SIG-M5 treated with dmso at 0.1 percent for 504 hours (cell line): ENCODE measurements around the gene TMEM25.
"Not testable (repeated sequence)": the region's sequence is repeated elsewhere in the genome, so short reads cannot be mapped to it uniquely, and the experiment has no call there.

ENCODE experiments used
- DNase-seq: peaks from one replicate; lab custom pipeline; 2025; ENCODE audit not compliant: unreplicated experiment; lab: John Stamatoyannopoulos, UW

Gene TMEM25

GRCh38 chr11:118530683-118531596, at the start of gene TMEM25:
TMEM25 (plus strand) TSS chr11:118531192; CDS start chr11:118531802, 610 bp downstream.
- DNase-seq: no peak

DNA sequence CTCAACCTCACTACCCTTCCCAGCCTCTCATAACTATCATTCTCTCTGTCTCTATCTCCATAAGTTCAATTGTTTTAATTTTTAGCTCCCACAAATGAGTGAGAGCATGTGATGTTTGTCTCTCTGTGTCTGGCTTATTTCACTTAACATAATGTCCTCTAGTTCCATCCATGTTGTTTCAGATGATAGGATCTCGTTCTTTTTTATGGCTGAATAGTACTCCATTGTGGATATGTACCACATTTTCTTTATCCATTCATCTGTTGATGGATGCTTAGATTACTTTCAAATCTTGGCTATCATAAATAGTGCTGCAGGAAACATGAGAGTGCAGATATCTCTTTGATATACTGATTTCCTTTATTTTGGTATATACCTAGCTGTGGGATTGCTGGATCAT, 49.8 kb upstream of the TMEM25 start:
- DNase-seq: not testable (repeated sequence)

- DNase-seq: no peak
Observed at GRCh38 chr11:118484405-118484804, 46.6 kb upstream of the TMEM25 start.

DNA sequence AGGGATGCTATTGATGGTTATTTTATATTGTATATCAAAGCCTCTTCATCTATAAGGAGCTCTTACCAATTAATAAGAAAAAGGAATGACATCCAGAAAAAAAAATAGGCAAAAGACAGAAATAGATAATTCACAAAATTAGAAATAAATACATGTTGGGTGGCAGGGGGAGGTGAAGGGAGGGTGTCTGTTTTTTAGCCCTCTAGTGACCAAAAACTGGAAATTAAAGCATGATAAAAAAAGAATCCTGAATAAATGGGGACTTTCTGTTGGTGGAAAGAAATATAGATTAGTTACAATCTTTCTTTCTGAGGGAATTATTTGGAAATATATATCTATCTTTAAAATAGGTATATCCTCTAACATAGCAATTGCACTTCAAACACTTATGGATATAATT, 45.7 kb upstream of the TMEM25 start:
- no peak for DNase-seq

- peak; percentile 87 for DNase-seq
Observed at GRCh38 chr11:118488480-118489109, 42.4 kb upstream of the TMEM25 start.

- DNase-seq: no peak
Observed at GRCh38 chr11:118491041-118491440, 40.0 kb upstream of the TMEM25 start.

DNA sequence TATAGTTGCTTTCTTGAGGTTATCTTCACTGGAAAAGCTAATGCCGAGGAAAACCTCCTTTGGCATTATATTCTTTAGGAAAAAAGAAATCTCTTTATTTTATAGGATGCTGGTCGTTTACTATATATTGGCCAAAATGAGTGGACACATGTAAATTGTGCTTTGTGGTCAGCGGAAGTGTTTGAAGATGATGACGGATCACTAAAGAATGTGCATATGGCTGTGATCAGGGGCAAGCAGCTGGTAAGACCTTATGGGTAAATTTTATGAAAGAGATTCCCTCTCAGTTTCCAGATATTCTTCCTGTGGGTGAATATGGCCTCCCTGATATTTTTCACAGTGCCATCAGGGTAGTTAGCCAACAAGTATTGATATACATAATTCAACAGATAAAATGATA, 33.2 kb upstream of the TMEM25 start:
- DNase-seq: no peak

- no peak for DNase-seq
Observed at GRCh38 chr11:118503216-118503615, 27.8 kb upstream of the TMEM25 start.

DNA sequence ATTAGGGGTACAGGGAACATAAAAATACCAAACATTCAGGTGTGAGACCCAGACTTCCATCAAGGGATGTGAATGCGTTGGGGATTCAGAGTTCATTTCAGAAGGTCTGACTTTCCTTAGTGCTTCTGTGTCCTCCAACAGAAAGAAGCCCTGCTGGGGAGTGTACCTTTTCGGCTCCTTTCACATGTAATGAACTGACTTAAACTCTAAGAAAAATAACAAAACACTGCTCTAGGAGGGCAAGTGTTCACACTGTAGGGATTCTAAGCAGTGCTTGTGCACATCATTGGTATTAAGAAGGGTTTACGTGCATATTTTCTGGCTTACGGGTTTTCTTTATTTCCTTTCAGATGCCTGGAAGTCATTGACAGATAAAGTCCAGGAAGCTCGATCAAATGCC, 19.4 kb upstream of the TMEM25 start:
- DNase-seq: no peak

DNA sequence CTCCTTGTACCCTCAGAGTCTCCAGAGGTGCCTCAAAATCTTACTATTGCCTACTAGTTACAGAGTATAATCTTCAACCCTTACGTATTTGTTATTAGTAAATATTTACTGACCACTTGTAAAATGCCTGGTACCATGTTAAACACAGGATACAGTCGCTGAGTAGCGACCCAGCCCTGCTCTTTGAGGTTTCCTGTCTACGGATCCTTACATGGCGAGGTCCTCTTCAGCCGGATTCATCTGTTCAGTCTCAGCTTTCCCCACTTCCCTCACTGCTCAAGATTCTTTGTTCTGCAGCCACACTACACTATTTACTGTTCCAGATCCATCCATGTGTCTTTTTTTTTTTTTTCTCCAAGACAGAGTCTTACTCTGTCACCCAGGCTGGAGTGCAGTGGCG, 16.9 kb upstream of the TMEM25 start:
- DNase-seq: no peak

GRCh38 chr11:118519549-118519948, 11.4 kb upstream of the TMEM25 start:
- no peak for DNase-seq

GRCh38 chr11:118521892-118522311, 9.1 kb upstream of the TMEM25 start:
- DNase-seq: no peak

GRCh38 chr11:118522571-118523072, 8.4 kb upstream of the TMEM25 start:
- peak; percentile 40 for DNase-seq

GRCh38 chr11:118524356-118524755, 6.6 kb upstream of the TMEM25 start:
- DNase-seq: no peak

- no peak for DNase-seq
Observed at GRCh38 chr11:118524757-118525470, 6.1 kb upstream of the TMEM25 start.

DNA sequence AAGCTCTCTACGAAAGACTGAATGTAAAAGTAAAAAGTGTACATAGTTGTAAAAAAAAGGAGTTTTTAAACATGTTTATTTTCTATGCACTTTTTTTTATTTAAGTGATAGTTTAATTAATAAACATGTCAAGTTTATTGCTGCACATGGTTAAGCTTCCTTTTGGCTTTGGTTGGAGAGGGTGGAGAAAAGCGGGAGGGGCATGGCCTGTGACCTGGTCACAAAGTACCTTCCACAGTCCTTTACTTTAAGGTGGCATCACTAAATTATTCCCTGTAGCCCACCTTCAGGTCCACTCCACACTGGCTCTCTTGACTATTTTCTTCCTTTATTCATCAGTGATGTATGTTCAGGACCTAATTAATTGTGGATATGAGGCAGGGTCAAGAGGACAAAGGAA, 4.3 kb upstream of the TMEM25 start:
- DNase-seq: no peak

GRCh38 chr11:118527109-118527508, 3.9 kb upstream of the TMEM25 start, which contains the start of gene TTC36:
TTC36 (plus strand) TSS chr11:118527474; CDS start chr11:118527495, 21 bp downstream.
- DNase-seq: no peak

GRCh38 chr11:118528511-118528910, 2.5 kb upstream of the TMEM25 start:
- no peak for DNase-seq

GRCh38 chr11:118529584-118530175, 1.3 kb upstream of the TMEM25 start:
- no peak for DNase-seq

GRCh38 chr11:118530180-118530682, 761 bp upstream of the TMEM25 start:
- DNase-seq: no peak

GRCh38 chr11:118531597-118532084, 649 bp downstream of the TMEM25 start:
- no peak for DNase-seq
